Left lobe of liver (tissue), 2 donors: ENCODE data around the gene TMEM267. TPM values are rescaled to one million over a fixed set of nuclear protein-coding genes. Genes with fewer than 3 reads are reported as not detected.
"Not testable (repeated sequence)": the region's sequence is repeated elsewhere in the genome, so short reads cannot be mapped to it uniquely, and the experiment has no call there.

Experiments used
- ATAC-seq: fragments of 200-7000 bp; cut with Tn5 transposase; one replicate; pipeline ENCODE4 v1.9.1; 2020; ENCODE audit warnings: mild to moderate bottlenecking, moderate library complexity
- DNase-seq: peaks from one replicate; pipeline ENCODE4 v3.0.0-alpha.2; 2020; ENCODE audit warnings: low spot score
- total RNA-seq: library from RNA; stranded (reverse); gene quantifications from one replicate; pipeline ENCODE4 v1.2.1, GENCODE V29; 2021
- donor health status: DM: no; HTN: no; CAD: no; lungs with moderate emphysema.
- donor health status: DM: no; HTN: yes; CAD: no.

TMEM267 gene
- total RNA-seq, 1 donor from 2014 or later = 5.7 TPM

GRCh38 chr5:43411495-43411894 is 72.2 kb downstream of the TMEM267 start:
- no peak for DNase-seq
- no peak for ATAC-seq

- DNase-seq (no peak), ATAC-seq (no peak)
Measured at GRCh38 chr5:43410414-43410813, 73.3 kb downstream of the TMEM267 start.

- ATAC-seq (peak; percentile 43), DNase-seq (no peak)
Measured at GRCh38 chr5:43409809-43410271, 73.8 kb downstream of the TMEM267 start.

GRCh38 chr5:43402524-43403066 is 81.1 kb downstream of the TMEM267 start:
- DNase-seq = not testable (repeated sequence)

GRCh38 chr5:43401827-43402226 is 81.8 kb downstream of the TMEM267 start:
- ATAC-seq (peak; percentile 45), DNase-seq (no peak)

More at GRCh38 chr5:43402524-43403066, 81.1 kb downstream of the TMEM267 start:
- ATAC-seq = not testable (repeated sequence)

GRCh38 chr5:43400082-43400481 is 83.6 kb downstream of the TMEM267 start:
- no peak for DNase-seq
- ATAC-seq = peak; percentile 49

- DNase-seq (peak; percentile 77), ATAC-seq (peak; percentile 92)
Measured at GRCh38 chr5:43396762-43397304, 86.8 kb downstream of the TMEM267 start.

Other genes starting within 250 kb of the TMEM267 start
- 42.8 TPM for gene HMGCS1, start 170.5 kb downstream of the TMEM267 start, total RNA-seq
- gene CCL28, start 71.5 kb downstream of the TMEM267 start, total RNA-seq = 2.3 TPM
- gene C5orf34, start 31.3 kb upstream of the TMEM267 start, total RNA-seq = 0.70 TPM
- 32.8 TPM for gene PAIP1, start 73.2 kb upstream of the TMEM267 start, total RNA-seq
- 190 TPM for gene NNT, start 119.3 kb upstream of the TMEM267 start, total RNA-seq